Activated T-cell treated with anti-CD3 and anti-CD28 coated beads, Interleukin-2, amount 50 U/mL, for 4 hours (primary cell): ENCODE data around the gene ATRX. TPM values are rescaled to one million over a fixed set of nuclear protein-coding genes. Genes with fewer than 3 reads are reported as not detected.
A peak's percentile ranks its signal among the peaks of the same experiment; 100 is the strongest.
"Not testable (repeated sequence)": the region's sequence is repeated elsewhere in the genome, so short reads cannot be mapped to it uniquely, and the experiment has no call there.

Experiments
- ATAC-seq, 2 donors: fragments of 200-7000 bp; cut with Tn5 transposase; one replicate each; pipeline ENCODE4 v1.10.0; 2021
- DNase-seq: peaks from one replicate; pipeline ENCODE4 v3.0.0-alpha.2; 2020
- H3K27me3 Mint-ChIP-seq: one replicate; pipeline ENCODE4 v1.8.0; 2021; ENCODE audit warnings: low read depth, mixed read lengths
- H3K36me3 Mint-ChIP-seq: one replicate; pipeline ENCODE4 v1.8.0; 2022; ENCODE audit warnings: mixed read lengths; ENCODE audit not compliant: insufficient read depth
- H3K4me1 Mint-ChIP-seq: one replicate; pipeline ENCODE4 v1.8.0; 2021; ENCODE audit warnings: low read depth, mixed read lengths
- H3K4me3 Mint-ChIP-seq: one replicate; pipeline ENCODE4 v1.8.0; 2021; ENCODE audit warnings: mild to moderate bottlenecking, moderate library complexity, mixed read lengths
- H3K9me3 Mint-ChIP-seq: one replicate; pipeline ENCODE4 v1.8.0; 2021; ENCODE audit warnings: mixed read lengths
- total RNA-seq, 3 donors: library from RNA; stranded (reverse); gene quantifications; one replicate each; pipeline ENCODE4 v1.2.1, GENCODE V29; 2021

Gene ATRX
- total RNA-seq, 3 donors from 2014 or later = 43.9 to 49.2 (median 45.2) TPM

- Mint-ChIP-seq H3K27me3 (no peaks in the 10 kb centered on the region), H3K9me3 (no peaks in the 10 kb centered on the region), H3K4me1 (peaks cover 16% of the 10 kb centered on the region), H3K36me3 (peaks cover 7% of the 10 kb centered on the region), H3K4me3 (no peak overlapping the region)
- no peak for DNase-seq
- ATAC-seq = no peak
These were observed 91.5 kb downstream of the ATRX start for GRCh38 chrX:77694491-77694890.

GRCh38 chrX:77693594-77693993, 92.4 kb downstream of the ATRX start:
- Mint-ChIP-seq H3K4me1 (peaks cover 14% of the 10 kb centered on the region), H3K27me3 (no peaks in the 10 kb centered on the region), H3K36me3 (peaks cover 8% of the 10 kb centered on the region), H3K9me3 (no peaks in the 10 kb centered on the region), H3K4me3 (peak overlapping the region; percentile 54)
- ATAC-seq (no peak), DNase-seq (no peak)

DNA sequence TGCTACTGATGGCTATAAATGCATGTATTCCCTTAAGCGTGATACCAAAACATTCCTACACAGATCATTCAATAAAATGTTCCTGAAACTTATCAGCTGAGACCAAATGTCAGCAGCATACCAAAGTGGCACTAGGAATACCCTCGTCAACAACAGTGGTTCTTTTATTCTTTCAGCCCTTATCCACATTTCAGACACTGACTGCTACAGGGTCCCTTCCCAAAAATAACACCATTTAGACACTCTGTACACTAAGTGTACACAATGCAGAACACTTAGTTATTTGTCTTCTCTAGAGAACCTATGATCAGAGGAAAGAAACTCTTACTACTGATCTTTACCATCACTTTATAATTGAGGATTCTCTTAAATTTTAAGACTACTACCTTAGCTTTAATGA, 94.1 kb downstream of the ATRX start:
- Mint-ChIP-seq H3K36me3 (peaks cover 15% of the 10 kb centered on the region), H3K4me3 (no peak overlapping the region), H3K9me3 (no peaks in the 10 kb centered on the region), H3K4me1 (peaks cover 14% of the 10 kb centered on the region), H3K27me3 (no peaks in the 10 kb centered on the region)
- ATAC-seq (no peak), DNase-seq (no peak)

GRCh38 chrX:77689376-77689775, 96.6 kb downstream of the ATRX start:
- peaks cover 8% of the 10 kb centered on the region for H3K4me1 Mint-ChIP-seq

DNA sequence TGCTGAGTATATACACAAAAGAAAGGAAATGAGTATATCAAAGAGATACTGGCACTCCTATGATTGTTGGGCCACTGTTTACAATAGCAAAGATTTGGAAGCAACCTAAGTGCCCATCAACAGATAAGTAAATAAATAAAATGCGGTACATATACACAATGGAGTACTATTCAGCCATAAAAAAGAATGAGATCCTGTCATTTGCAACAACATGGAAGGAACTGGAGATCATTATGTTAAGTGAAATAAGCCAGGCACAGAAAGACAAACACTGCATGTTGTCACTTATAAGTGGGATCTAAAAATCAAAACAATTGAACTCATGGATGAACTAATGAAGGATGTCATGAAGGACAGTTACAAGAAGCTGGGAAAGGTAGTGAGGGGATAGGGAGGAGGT, 100.3 kb downstream of the ATRX start:
- H3K9me3 Mint-ChIP-seq, DNase-seq, H3K4me3 Mint-ChIP-seq, H3K27me3 Mint-ChIP-seq, ATAC-seq: not testable (repeated sequence)
- Mint-ChIP-seq H3K4me1 (peaks cover 14% of the 10 kb centered on the region), H3K36me3 (peaks cover 45% of the 10 kb centered on the region)

More at GRCh38 chrX:77689376-77689775, 96.6 kb downstream of the ATRX start:
- Mint-ChIP-seq H3K36me3 (peaks cover 22% of the 10 kb centered on the region), H3K4me3 (no peak overlapping the region), H3K9me3 (no peaks in the 10 kb centered on the region), H3K27me3 (no peaks in the 10 kb centered on the region)
- DNase-seq = no peak
- no peak for ATAC-seq

DNA sequence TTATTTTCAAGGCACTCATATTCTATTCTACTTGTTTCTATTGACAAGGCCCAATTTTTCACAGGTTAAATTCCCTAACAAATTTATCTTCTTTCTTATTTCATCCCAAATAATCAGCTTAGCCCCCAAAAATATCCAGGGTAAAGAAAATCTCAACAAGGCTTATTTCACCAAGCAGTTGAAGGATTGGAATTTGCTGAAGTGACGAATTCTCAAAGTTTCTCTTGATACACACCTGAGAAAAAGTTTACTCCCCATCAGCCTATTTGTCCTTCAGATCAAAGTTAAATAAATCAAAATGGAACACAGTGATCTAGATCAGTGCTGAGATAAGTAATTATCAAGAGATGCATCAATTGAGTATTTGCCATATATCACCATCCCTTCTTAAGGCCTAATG, 106.9 kb downstream of the ATRX start:
- ATAC-seq = no peak
- H3K27me3 Mint-ChIP-seq = no peaks in the 10 kb centered on the region
- peaks cover 24% of the 10 kb centered on the region for H3K36me3 Mint-ChIP-seq
- H3K9me3 Mint-ChIP-seq = no peaks in the 10 kb centered on the region
- H3K4me1 Mint-ChIP-seq = peaks cover 14% of the 10 kb centered on the region
- H3K4me3 Mint-ChIP-seq = no peak overlapping the region
- DNase-seq = no peak

- DNase-seq = no peak
- Mint-ChIP-seq H3K9me3 (no peaks in the 10 kb centered on the region), H3K36me3 (no peaks in the 10 kb centered on the region), H3K27me3 (no peaks in the 10 kb centered on the region), H3K4me3 (no peak overlapping the region), H3K4me1 (peaks cover 5% of the 10 kb centered on the region)
- ATAC-seq = no peak
These were observed 110.0 kb downstream of the ATRX start for GRCh38 chrX:77675986-77676385.

DNA sequence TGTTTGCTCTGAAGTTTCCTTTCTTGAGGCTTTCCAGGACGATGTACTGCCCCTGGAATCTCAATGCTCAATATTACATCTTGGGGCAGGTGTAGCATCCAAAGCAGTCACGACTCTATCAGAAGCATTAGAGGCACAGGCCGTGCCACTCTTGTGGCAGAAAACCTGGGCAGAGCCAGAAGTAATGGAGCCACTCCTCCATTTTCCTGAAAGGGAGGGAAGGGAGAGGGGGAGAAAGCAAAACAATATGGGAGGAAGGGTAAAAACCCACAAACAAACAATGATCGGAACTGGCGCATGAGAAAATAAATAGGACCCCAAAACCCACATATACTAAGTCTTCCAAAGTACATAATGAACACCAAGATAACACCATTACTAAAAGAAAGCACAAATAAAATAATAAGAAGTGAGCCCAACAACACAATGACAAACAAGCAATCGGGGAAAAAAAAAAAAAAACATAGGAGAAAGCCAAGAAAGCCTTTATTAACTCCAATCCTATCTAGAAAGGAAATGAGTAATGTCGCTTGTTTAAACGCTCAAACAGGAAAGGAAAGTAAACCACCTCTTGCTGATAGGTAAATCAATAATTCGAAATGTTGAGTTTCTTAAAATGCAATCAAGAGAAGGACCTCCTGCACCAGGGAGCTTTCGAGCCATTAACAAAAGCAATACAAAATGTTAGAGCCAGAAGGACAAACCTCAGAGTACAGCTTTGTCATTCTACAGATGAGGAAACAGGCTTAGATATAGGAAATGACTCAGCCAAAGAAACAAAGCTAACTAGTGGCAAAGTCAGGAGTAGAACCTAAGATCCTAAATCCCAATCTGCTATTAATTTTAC, 117.4 kb downstream of the ATRX start:
- H3K36me3 Mint-ChIP-seq = no peaks in the 10 kb centered on the region
- peaks cover 12% of the 10 kb centered on the region for H3K4me1 Mint-ChIP-seq
- H3K9me3 Mint-ChIP-seq = no peaks in the 10 kb centered on the region
- DNase-seq (no peak), ATAC-seq (no peak)
- H3K4me3 Mint-ChIP-seq = no peak overlapping the region
- no peaks in the 10 kb centered on the region for H3K27me3 Mint-ChIP-seq

DNA sequence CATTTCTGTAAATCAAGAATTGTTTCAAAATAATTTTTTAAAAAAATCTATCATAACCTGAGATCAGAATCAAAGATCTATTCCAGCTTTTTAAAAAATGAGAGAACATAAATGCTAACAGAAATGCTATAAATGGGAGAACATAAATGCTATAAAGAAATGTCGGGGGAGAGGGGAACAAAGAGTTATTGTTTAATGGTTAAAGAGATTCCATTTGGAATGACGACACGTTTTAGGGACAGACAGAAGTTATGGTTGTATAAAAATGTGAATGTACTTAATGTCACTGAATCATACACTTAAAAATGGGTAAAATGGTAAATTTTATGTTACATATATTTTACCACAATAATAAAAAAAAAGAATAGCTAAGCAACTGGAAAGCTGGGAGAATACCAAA, 127.1 kb downstream of the ATRX start:
- Mint-ChIP-seq H3K27me3 (no peaks in the 10 kb centered on the region), H3K4me3 (no peak overlapping the region)

DNA sequence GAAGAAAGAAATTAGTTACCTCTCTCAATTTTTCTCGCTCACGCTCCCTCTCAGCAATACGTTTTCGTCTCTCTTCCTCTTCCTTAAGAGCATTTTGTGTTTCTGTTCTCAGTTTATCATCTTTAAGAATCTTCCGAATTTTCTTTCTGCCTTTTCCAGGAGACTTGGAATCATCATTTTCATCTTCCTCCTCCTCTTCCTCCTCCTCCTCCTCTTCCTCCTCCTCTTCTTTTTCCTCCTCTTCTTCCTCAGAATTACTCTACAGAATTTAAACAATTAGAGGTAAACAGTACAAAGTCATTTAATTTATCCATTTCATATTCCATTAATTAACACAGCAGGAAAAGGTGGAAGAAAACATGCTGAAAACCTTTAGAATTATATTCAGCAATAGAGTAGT, 133.9 kb downstream of the ATRX start:
- ATAC-seq = no peak
- H3K36me3 Mint-ChIP-seq = peaks cover 14% of the 10 kb centered on the region
- no peak overlapping the region for H3K4me3 Mint-ChIP-seq
- H3K27me3 Mint-ChIP-seq = no peaks in the 10 kb centered on the region
- peaks cover 11% of the 10 kb centered on the region for H3K4me1 Mint-ChIP-seq
- DNase-seq = no peak
- no peaks in the 10 kb centered on the region for H3K9me3 Mint-ChIP-seq

More for the DNA sequence above, 127.1 kb downstream of the ATRX start:
- H3K36me3 Mint-ChIP-seq = peaks cover 14% of the 10 kb centered on the region
- H3K9me3 Mint-ChIP-seq = no peaks in the 10 kb centered on the region
- ATAC-seq (no peak), DNase-seq (no peak)
- peaks cover 2% of the 10 kb centered on the region for H3K4me1 Mint-ChIP-seq

DNA sequence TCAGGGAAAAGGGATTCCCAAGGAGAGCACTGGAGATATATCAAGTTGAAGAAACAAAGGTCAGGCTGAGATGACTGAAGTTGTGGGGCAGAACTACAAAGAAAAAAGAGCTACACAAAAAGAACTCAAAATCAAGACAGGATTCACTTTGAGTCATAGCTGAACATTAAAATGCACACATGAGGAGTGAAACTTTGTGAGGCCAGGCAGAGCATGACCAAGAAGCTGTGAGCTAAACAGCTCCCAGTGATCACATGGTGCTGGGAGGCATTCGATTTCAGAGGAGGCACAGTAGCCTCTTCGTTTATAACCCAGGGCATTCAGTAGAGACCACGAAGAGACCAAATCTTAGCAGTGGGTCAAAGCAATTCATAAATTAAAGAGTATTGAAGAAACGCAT, 145.3 kb downstream of the ATRX start:
- peak; percentile 30 to 35 for ATAC-seq
- H3K27me3 Mint-ChIP-seq = no peaks in the 10 kb centered on the region
- DNase-seq = no peak
- H3K9me3 Mint-ChIP-seq = no peaks in the 10 kb centered on the region
- peaks cover 33% of the 10 kb centered on the region for H3K36me3 Mint-ChIP-seq
- H3K4me3 Mint-ChIP-seq = no peak overlapping the region
- peaks cover 4% of the 10 kb centered on the region for H3K4me1 Mint-ChIP-seq

DNA sequence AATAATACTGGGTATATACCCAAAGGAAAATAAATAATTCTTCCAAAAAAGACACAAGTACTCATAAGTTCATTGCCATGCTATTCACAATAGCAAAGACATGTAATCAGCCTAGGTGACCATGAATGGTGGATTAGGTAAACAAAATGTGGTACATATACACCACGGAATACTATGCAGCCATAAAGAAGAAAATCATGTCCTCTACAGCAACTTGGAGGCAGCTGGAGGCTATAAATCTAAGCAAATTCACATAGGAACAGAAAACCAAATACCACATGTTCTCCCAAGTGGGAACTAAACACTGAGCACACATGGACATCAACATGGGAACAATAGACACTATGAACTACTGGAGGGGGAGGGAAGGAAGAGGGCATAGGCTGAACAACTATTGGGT, 146.2 kb downstream of the ATRX start:
- no peaks in the 10 kb centered on the region for H3K9me3 Mint-ChIP-seq
- H3K4me1 Mint-ChIP-seq = peaks cover 4% of the 10 kb centered on the region
- DNase-seq (no peak), ATAC-seq (no peak)
- peaks cover 29% of the 10 kb centered on the region for H3K36me3 Mint-ChIP-seq
- H3K4me3 Mint-ChIP-seq = no peak overlapping the region
- no peaks in the 10 kb centered on the region for H3K27me3 Mint-ChIP-seq

DNA sequence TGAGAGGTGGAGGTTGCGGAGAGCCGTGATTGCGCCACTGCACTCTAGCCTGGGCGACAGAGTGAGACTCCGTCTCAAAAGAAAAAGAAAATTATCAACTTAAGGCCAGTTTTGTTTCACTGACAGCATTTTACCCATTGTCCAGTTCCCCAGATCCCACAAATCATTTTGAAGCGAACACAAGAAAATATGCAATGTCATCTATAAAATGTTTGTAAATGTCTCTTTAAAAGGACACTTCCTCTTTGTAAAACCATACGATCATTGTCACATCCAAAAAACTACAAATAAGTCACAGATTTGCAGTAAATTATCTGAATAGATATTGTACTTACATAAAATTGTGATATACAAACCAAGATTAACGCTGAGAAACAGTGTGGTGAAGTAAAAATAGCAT, 147.6 kb downstream of the ATRX start:
- no peak for ATAC-seq
- H3K27me3 Mint-ChIP-seq = no peaks in the 10 kb centered on the region
- no peak for DNase-seq
- peaks cover 29% of the 10 kb centered on the region for H3K36me3 Mint-ChIP-seq
- H3K4me3 Mint-ChIP-seq = no peak overlapping the region
- peaks cover 4% of the 10 kb centered on the region for H3K4me1 Mint-ChIP-seq
- H3K9me3 Mint-ChIP-seq = no peaks in the 10 kb centered on the region

DNA sequence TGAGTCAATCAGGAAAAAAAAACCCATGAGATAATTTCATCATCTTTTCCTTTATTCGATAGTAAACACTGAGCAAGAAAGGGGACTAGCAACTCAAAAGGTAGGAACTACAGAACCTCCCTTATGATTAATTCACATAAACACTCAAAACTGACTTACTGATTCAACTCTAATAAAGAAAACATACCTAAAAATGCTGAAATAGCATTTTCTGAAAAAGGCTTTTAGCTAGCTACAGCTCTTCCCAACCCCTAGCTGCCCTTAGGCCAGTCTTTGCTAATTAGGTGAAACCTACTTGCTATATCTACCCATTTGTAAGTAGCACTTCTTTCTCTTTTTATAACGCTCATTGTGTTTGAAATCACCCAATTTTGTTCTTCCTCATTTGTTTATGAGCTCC, 150.6 kb downstream of the ATRX start:
- H3K9me3 Mint-ChIP-seq = no peaks in the 10 kb centered on the region
- H3K27me3 Mint-ChIP-seq = no peaks in the 10 kb centered on the region
- ATAC-seq (no peak), DNase-seq (no peak)
- H3K36me3 Mint-ChIP-seq = peaks cover 26% of the 10 kb centered on the region
- no peaks in the 10 kb centered on the region for H3K4me1 Mint-ChIP-seq
- H3K4me3 Mint-ChIP-seq = no peak overlapping the region

DNA sequence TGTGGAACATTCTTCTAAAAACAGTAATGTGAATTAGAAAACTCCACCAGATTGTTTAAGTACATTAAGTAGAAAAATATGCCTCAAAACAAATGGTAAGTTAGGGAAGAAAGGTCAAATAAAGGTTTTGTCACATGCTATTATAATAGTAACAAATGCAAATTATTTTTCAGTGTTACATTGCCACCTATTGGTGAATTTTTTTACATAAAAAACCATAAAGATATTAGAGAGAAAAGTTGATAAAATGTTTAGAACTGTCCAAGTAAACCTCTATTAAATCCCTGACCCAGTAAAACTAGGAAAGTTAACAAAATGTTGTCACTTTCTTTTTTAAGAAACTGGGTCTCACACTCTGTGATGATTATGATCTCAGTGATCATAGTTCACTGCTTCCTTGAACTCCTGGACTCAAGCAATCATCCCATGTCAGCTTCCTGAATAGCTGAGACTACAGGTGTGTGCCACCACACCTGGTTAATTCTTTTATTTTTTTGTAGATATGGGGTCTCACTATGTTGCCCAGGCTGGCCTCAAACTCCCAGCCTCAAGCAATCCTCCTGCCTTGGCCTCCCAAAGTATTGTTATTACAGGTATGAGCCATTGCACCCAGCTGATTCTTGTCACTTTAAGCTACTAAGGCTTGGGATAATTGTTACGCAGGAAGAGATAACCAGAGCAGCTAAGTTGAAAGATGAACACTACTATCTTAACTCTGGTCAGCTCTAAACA, 157.6 kb downstream of the ATRX start:
- ATAC-seq (no peak), DNase-seq (no peak)
- no peaks in the 10 kb centered on the region for H3K9me3 Mint-ChIP-seq
- peaks cover 7% of the 10 kb centered on the region for H3K4me1 Mint-ChIP-seq
- H3K4me3 Mint-ChIP-seq = no peak overlapping the region
- peaks cover 14% of the 10 kb centered on the region for H3K36me3 Mint-ChIP-seq
- no peaks in the 10 kb centered on the region for H3K27me3 Mint-ChIP-seq
